A549 (cell line): ENCODE results near the gene MAL. TPM values are rescaled to one million over a fixed set of nuclear protein-coding genes. Genes with fewer than 3 reads are reported as not detected.

Source experiments
- ATAC-seq, 2 experiments: fragments of 200-7000 bp in 1 of 2; fragments of >200 bp in 1 of 2; cut with Nextera tagmentation in 1 of 2; cut with Tn5 transposase in 1 of 2; 3 replicates each; pipeline versions ENCODE4 v1.8.0 to v1.9.1; 2018 to 2020; ENCODE audit warnings: mild to moderate bottlenecking in 1 of 2, moderate library complexity in 1 of 2
- CTCF ChIA-PET: fragments of 300-600 bp; sonication (Branson Sonifier 250); formaldehyde crosslinking; extraction: SDS; loops from one replicate; lab custom pipeline; 2021; ENCODE audit warnings: antibody characterized with exemption, inconsistent platforms; lab: Yijun Ruan, JAX
- POLR2A ChIA-PET: fragments of 350-600 bp; formaldehyde crosslinking; extraction: SDS; loops from one replicate; lab custom pipeline; 2021; ENCODE audit warnings: antibody characterized with exemption, inconsistent platforms; lab: Yijun Ruan, JAX
- DNase-seq, 2 experiments: peaks; one replicate each; pipeline versions ENCODE4 v3.0.0 to v3.0.0-alpha.2; 2011 to 2016; ENCODE audit warnings: low read depth in 1 of 2, low spot score in 1 of 2
- FAIRE-seq: peaks from 2 replicates; lab custom pipeline; 2011; peaks lifted over from hg19 to GRCh38; lab: Jason Lieb, UNC
- H3K27ac ChIP-seq, 2 experiments: fragments of >200 bp; sonication (Bioruptor Twin); formaldehyde crosslinking; 3 replicates each; pipeline ENCODE4 v1.5.1; 2016 to 2017
- H3K4me1 ChIP-seq: fragments of >200 bp; sonication (Bioruptor Twin); formaldehyde crosslinking; 3 replicates; pipeline ENCODE4 v1.6.1; 2016
- H3K4me2 ChIP-seq: fragments of >200 bp; sonication (Bioruptor Twin); formaldehyde crosslinking; 3 replicates; pipeline ENCODE4 v1.6.1; 2016
- H3K4me3 ChIP-seq: fragments of >200 bp; sonication (Bioruptor Twin); formaldehyde crosslinking; 3 replicates; pipeline ENCODE4 v1.5.1; 2016
- H3K9me3 ChIP-seq: fragments of >200 bp; sonication (Bioruptor Twin); formaldehyde crosslinking; 3 replicates; pipeline ENCODE4 v1.6.1; 2016
- ATOH8 ChIP-seq: fragments of 250-450 bp; sonication (Bioruptor Pico); IDR thresholded peaks from 2 replicates; pipeline ENCODE4 v1.5.0; 2020; ENCODE audit warnings: low read depth, mild to moderate bottlenecking, moderate library complexity
- BCL3 ChIP-seq: fragments of >200 bp; sonication (Bioruptor Twin); formaldehyde crosslinking; IDR thresholded peaks from 3 replicates; pipeline ENCODE4 v1.6.1; 2016
- BHLHE40 ChIP-seq: IDR thresholded peaks from 2 replicates; pipeline ENCODE4 v1.6.1; 2012; ENCODE audit warnings: low read depth, low read length, inconsistent platforms
- CBX2 ChIP-seq: fragments of 200-600 bp; sonication (generic); IDR thresholded peaks from 2 replicates; pipeline ENCODE4 v1.6.1; 2016; ENCODE audit warnings: low read depth, mild to moderate bottlenecking, borderline replicate concordance
- EHF ChIP-seq: fragments of 250-450 bp; sonication (Bioruptor Pico); IDR thresholded peaks from 2 replicates; pipeline ENCODE4 v1.5.0; 2020; ENCODE audit warnings: mild to moderate bottlenecking
- ELK1 ChIP-seq: fragments of 150-350 bp; IDR thresholded peaks from 2 replicates; pipeline ENCODE4 v1.6.1; 2014; ENCODE audit warnings: low read depth, mild to moderate bottlenecking, low read length
- FOSB ChIP-seq: fragments of 250-450 bp; sonication (Bioruptor Pico); IDR thresholded peaks from 2 replicates; pipeline ENCODE4 v1.5.0; 2020; ENCODE audit warnings: mild to moderate bottlenecking, moderate library complexity
- FOSL2 ChIP-seq, 2 experiments: fragments of 450-650 bp in 1 of 2; fragments of >200 bp in 1 of 2; sonication (Bioruptor Twin) in 1 of 2; formaldehyde crosslinking; IDR thresholded peaks; 2 replicates each; pipeline versions ENCODE4 v1.5.0 to v1.6.1; 2016 to 2020; ENCODE audit warnings: mild to moderate bottlenecking in 1 of 2, moderate library complexity in 1 of 2
- GATA3 ChIP-seq: IDR thresholded peaks from 2 replicates; pipeline ENCODE4 v1.6.1; 2012; ENCODE audit warnings: borderline replicate concordance
- JUN ChIP-seq, 2 experiments: fragments of >200 bp; sonication (Bioruptor Twin); formaldehyde crosslinking; IDR thresholded peaks; 2 replicates in 1 of 2; 3 replicates in 1 of 2; pipeline ENCODE4 v1.6.1; 2016 to 2017
- KDM1A ChIP-seq: fragments of 200-600 bp; sonication (generic); IDR thresholded peaks from 2 replicates; pipeline ENCODE4 v1.6.1; 2016; ENCODE audit warnings: low read depth, mild to moderate bottlenecking
- KDM5A ChIP-seq: fragments of 200-600 bp; sonication (generic); IDR thresholded peaks from 2 replicates; pipeline ENCODE4 v1.6.1; 2016; ENCODE audit warnings: antibody characterized with exemption, mild to moderate bottlenecking
- MYC ChIP-seq: IDR thresholded peaks from 2 replicates; pipeline ENCODE4 v1.6.1; 2012; ENCODE audit warnings: mild to moderate bottlenecking, inconsistent platforms, low read length, improper control_type of control experiment, borderline replicate concordance
- NFE2L2 ChIP-seq: fragments of 150-350 bp; conservative IDR thresholded peaks from 2 replicates; pipeline ENCODE4 v1.6.1; 2014; ENCODE audit warnings: low read length
- NR3C1 ChIP-seq: fragments of >200 bp; sonication (Bioruptor Twin); formaldehyde crosslinking; IDR thresholded peaks from 3 replicates; pipeline ENCODE4 v1.6.1; 2017
- POLR2AphosphoS2 ChIP-seq: conservative IDR thresholded peaks from 2 replicates; pipeline ENCODE4 v1.6.1; 2012; ENCODE audit warnings: low read length, improper control_type of control experiment, inconsistent platforms
- REST ChIP-seq: fragments of 200-600 bp; sonication (generic); IDR thresholded peaks from 2 replicates; pipeline ENCODE4 v1.6.1; 2016; ENCODE audit warnings: antibody characterized with exemption, mild to moderate bottlenecking, moderate library complexity
- RFX5 ChIP-seq: fragments of 450-650 bp; IDR thresholded peaks from 2 replicates; pipeline ENCODE4 v1.7.1; 2014; ENCODE audit warnings: antibody characterized with exemption, mild to moderate bottlenecking, moderate library complexity
- RNF2 ChIP-seq: fragments of 200-600 bp; sonication (generic); IDR thresholded peaks from 2 replicates; pipeline ENCODE4 v1.6.1; 2016; ENCODE audit warnings: low read depth, mild to moderate bottlenecking, antibody characterized with exemption, moderate library complexity, borderline replicate concordance
- SMC3 ChIP-seq: fragments of >200 bp; sonication (Bioruptor Twin); formaldehyde crosslinking; IDR thresholded peaks from 3 replicates; pipeline ENCODE4 v1.6.1; 2018; ENCODE audit warnings: inconsistent platforms
- SREBF2 ChIP-seq: fragments of 450-650 bp; IDR thresholded peaks from 2 replicates; pipeline ENCODE4 v1.6.1; 2014; ENCODE audit warnings: mild to moderate bottlenecking, moderate library complexity
- TP53 ChIP-seq: fragments of 250-450 bp; sonication (Bioruptor Pico); IDR thresholded peaks from 2 replicates; pipeline ENCODE4 v1.5.0; 2021; ENCODE audit warnings: mild to moderate bottlenecking, moderate library complexity
- USF2 ChIP-seq: fragments of 450-650 bp; IDR thresholded peaks from 2 replicates; pipeline ENCODE4 v1.6.1; 2014; ENCODE audit warnings: antibody characterized with exemption
- WGBS: methylation state at CpG from one replicate; pipeline ENCODE4 v1.1.6; 2017; ENCODE audit errors: missing lambda C conversion rate; 5-methylcytosine and 5-hydroxymethylcytosine counted together
- polyA plus RNA-seq, 4 experiments: library from polyadenylated mRNA; depleted of rRNA in 3 of 4; stranded (reverse); fragments of >200 nt; fragmentation: RNase III in 1 of 4; extraction: RNeasy Plus Mini Kit Qiagen cat#74134 plus additional on column Dnase treatment in 1 of 4; gene quantifications; 2 replicates in 3 of 4; 3 replicates in 1 of 4; pipeline ENCODE4 v1.2.3, GENCODE V29; 2011 to 2017

Gene MAL
- polyA plus RNA-seq, 2 of the 4 experiments (the other 2 are of a cell fraction), result not detected

GRCh38 chr2:95017836-95018235, 7.7 kb upstream of the MAL start:
- H3K27ac ChIP-seq, result no peak overlapping the region
- FAIRE-seq (no peak), DNase-seq (no peak), ATAC-seq (no peak)
- no peak for TF ChIP-seq BHLHE40
- no peak for TF ChIP-seq MYC
- no peak for TF ChIP-seq NFE2L2
- no peak for TF ChIP-seq CBX2
- TF ChIP-seq JUN (IDR thresholded peaks at IDR 0.05), result no peak
- no peak for TF ChIP-seq EHF
- TF ChIP-seq KDM5A, result no peak
- TF ChIP-seq USF2, result no peak
- H3K9me3 ChIP-seq, result no peaks in the 10 kb centered on the region
- WGBS, result 56% methylated on average over 12 of the region's 12 CpGs
- no peaks in the 10 kb centered on the region for H3K4me1 ChIP-seq
- ChIA-PET CTCF (no interaction called here), POLR2A (no interaction called here)
- no peak overlapping the region for H3K4me3 ChIP-seq
- no peak overlapping the region for H3K4me2 ChIP-seq

- no peak for FAIRE-seq
- TF ChIP-seq POLR2AphosphoS2, result no peak
- no peak for TF ChIP-seq BCL3
- no peak for TF ChIP-seq MYC
- no peak for TF ChIP-seq USF2
- TF ChIP-seq RNF2, result no peak
- TF ChIP-seq BHLHE40, result no peak
- no peak for TF ChIP-seq REST
- TF ChIP-seq FOSL2 (IDR thresholded peaks at IDR 0.05), result no peak
- no peak for TF ChIP-seq FOSL2 (CRISPR knock-in tag; IDR thresholded peaks at IDR 0.05)
- TF ChIP-seq NR3C1, result no peak
- TF ChIP-seq KDM1A, result no peak
- TF ChIP-seq TP53, result no peak
- TF ChIP-seq GATA3, result no peak
- no peak for TF ChIP-seq FOSB
- TF ChIP-seq SREBF2, result no peak
- TF ChIP-seq ELK1, result no peak
- TF ChIP-seq SMC3, result no peak
- TF ChIP-seq RFX5, result no peak
- no peak for TF ChIP-seq NFE2L2
- no peak for TF ChIP-seq ATOH8
- TF ChIP-seq, all 56 proteins: peak for 0
- Histone ChIP-seq H3K27ac (no peak overlapping the region), H3K4me1 (no peaks in the 10 kb centered on the region), H3K9me3 (no peaks in the 10 kb centered on the region), H3K4me3 (no peak overlapping the region), H3K4me2 (no peak overlapping the region)
- ATAC-seq (no peak), DNase-seq (no peak)
- CTCF ChIA-PET, result no interaction called here
- POLR2A ChIA-PET, result no interaction called here
- WGBS, result 60% methylated on average over 10 of the region's 10 CpGs
These were observed 7.2 kb upstream of the MAL start for GRCh38 chr2:95018301-95018700.
